ENCODE data around the gene FCAMR.

FCAMR gene

DNA sequence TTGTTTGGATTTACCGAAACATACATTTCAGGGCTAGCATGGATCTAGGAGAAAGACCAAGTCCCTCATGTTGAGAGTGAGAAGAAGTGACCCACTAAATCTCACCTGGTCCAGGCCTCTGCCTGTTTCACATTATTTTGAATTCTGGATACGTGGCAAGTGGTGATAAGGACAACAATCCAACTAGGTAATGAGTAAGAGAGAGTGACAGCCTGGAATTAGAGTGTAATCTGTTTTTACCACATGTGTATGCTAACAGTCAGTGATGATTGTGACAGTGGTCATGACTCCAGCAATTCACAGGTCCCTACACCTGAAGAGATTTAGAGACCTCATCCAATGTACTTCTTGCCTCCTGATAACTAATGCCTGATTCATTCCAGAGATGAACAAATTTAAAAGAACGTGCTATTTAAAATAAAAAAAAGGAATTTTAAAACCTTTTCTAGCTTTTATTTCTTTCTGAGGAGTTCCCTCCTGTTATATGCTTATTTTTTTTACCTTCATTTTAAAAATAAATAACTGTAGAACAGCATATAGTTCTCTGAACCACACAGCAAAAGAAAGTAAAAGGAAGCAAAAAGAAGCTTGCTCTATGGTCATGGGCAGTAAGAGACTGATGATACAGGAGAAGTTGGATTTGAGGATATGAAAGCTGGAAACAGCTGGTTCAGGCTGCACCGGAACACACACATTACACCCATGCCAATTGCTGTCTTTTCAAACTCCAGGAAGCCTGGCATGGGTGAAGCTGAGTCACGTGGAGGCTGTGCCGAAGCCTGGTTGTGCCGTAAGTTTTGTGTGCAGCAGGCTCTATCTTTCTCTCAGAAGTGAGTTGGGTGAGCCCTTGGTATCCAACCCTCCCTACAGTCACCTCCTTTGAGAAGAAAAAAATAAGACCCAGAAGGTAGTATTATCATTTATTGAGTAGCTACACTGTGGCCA lies 47.6 kb upstream of the FCAMR start:
- Histone ChIP-seq H3K4me3 (ENCODE audit: low read depth, low read length) (no peak overlapping the region), H3K9me3 (ENCODE audit: control insufficient read depth, low read length) (no peaks in the 10 kb centered on the region), H3K4me1 (no peaks in the 10 kb centered on the region), H3K36me3 (ENCODE audit: control insufficient read depth, insufficient read depth, low read length) (no peaks in the 10 kb centered on the region), H3K79me2 (no peaks in the 10 kb centered on the region), H3K27me3 (ENCODE audit: control insufficient read depth, insufficient read depth, low read length) (no peaks in the 10 kb centered on the region), H3K27ac (no peak overlapping the region), H3K4me2 (ENCODE audit: low read length) (no peak overlapping the region), H2AFZ (no peak overlapping the region), H3K9ac (no peak overlapping the region)
- TF ChIP-seq, protein P1, sequence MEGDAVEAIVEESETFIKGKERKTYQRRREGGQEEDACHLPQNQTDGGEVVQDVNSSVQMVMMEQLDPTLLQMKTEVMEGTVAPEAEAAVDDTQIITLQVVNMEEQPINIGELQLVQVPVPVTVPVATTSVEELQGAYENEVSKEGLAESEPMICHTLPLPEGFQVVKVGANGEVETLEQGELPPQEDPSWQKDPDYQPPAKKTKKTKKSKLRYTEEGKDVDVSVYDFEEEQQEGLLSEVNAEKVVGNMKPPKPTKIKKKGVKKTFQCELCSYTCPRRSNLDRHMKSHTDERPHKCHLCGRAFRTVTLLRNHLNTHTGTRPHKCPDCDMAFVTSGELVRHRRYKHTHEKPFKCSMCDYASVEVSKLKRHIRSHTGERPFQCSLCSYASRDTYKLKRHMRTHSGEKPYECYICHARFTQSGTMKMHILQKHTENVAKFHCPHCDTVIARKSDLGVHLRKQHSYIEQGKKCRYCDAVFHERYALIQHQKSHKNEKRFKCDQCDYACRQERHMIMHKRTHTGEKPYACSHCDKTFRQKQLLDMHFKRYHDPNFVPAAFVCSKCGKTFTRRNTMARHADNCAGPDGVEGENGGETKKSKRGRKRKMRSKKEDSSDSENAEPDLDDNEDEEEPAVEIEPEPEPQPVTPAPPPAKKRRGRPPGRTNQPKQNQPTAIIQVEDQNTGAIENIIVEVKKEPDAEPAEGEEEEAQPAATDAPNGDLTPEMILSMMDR (IDR thresholded peaks at IDR 0.05), result no peak

- H3K9me3 ChIP-seq (ENCODE audit: control insufficient read depth, low read length), result no peaks in the 10 kb centered on the region
- H3K27me3 ChIP-seq (ENCODE audit: control insufficient read depth, insufficient read depth, low read length), result no peaks in the 10 kb centered on the region
- no peak overlapping the region for H3K9ac ChIP-seq
- no peaks in the 10 kb centered on the region for H3K4me1 ChIP-seq
- H3K27ac ChIP-seq, result no peak overlapping the region
- no peak overlapping the region for H3K4me2 ChIP-seq (ENCODE audit: low read length)
- TF ChIP-seq, protein P1 (IDR thresholded peaks at IDR 0.05), result no peak
- H3K4me3 ChIP-seq (ENCODE audit: low read depth, low read length), result no peak overlapping the region
- H3K79me2 ChIP-seq, result no peaks in the 10 kb centered on the region
- no peak overlapping the region for H2AFZ ChIP-seq
- no peaks in the 10 kb centered on the region for H3K36me3 ChIP-seq (ENCODE audit: control insufficient read depth, insufficient read depth, low read length)
These were observed 45.5 kb upstream of the FCAMR start for GRCh38 chr1:207015791-207016190.

DNA sequence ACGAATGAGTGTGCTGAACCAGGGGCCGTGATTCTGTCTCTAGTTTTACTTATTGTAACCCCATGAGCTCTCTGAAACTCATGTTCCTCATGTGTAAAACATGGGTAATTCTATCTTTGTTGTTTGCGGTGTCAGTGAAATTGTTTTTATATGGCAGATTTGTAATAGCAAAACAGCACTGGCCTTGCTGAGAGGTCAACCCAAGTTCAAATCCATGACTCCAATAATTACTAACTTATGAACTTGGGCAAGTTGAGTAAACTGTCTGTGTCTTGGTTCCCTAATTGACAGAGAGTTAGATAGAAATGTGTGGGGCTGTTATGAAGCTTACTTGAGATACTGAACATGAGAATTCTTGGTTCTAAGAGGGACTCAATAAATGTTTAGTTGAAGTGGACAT lies 44.5 kb upstream of the FCAMR start:
- Histone ChIP-seq H3K4me2 (ENCODE audit: low read length) (no peak overlapping the region), H3K79me2 (no peaks in the 10 kb centered on the region), H3K9me3 (ENCODE audit: control insufficient read depth, low read length) (no peaks in the 10 kb centered on the region), H3K4me3 (ENCODE audit: low read depth, low read length) (no peak overlapping the region), H3K27me3 (ENCODE audit: control insufficient read depth, insufficient read depth, low read length) (no peaks in the 10 kb centered on the region), H2AFZ (no peak overlapping the region), H3K36me3 (ENCODE audit: control insufficient read depth, insufficient read depth, low read length) (no peaks in the 10 kb centered on the region), H3K27ac (no peak overlapping the region), H3K4me1 (no peaks in the 10 kb centered on the region), H3K9ac (no peak overlapping the region)
- TF ChIP-seq, protein P1 (IDR thresholded peaks at IDR 0.05), result no peak

DNA sequence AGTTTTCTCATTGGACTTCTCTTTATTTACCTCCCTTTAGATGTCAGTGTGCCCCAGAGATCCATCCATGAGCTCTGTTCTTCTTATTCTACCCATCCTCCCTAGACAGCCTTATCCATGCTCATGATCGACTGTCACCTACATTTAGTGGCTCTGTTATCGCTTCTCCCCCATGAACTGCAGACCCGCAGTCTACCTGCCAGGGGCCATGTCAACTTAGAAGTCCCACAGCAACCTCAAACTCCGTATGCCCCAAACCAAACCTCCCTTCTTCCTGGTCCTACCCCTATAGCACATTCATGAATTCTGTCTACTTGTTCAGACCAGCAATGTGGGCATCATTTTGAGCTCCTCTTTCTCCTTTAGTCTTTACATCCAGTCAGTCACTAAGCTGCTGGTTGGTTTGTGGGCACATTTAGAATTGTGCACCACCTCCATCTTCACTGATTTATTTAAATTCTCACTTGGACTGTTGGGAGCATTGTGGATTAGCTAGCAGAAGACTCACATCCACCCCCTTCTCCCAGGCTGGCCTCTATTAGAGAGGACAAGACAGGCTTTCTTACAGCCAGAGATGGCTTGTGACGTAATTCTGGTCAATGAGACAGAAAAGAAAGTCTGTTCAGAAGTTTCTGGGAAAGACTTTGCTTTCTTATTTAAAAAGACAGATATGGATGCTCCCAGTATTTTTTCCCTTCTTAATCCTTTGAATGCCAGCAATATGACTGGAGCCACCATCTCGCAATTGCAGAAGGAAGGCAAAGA lies 43.2 kb upstream of the FCAMR start:
- Histone ChIP-seq H3K4me2 (ENCODE audit: low read length) (no peak overlapping the region), H3K27ac (no peak overlapping the region), H3K9me3 (ENCODE audit: control insufficient read depth, low read length) (no peaks in the 10 kb centered on the region), H3K4me3 (ENCODE audit: low read depth, low read length) (no peak overlapping the region), H3K27me3 (ENCODE audit: control insufficient read depth, insufficient read depth, low read length) (no peaks in the 10 kb centered on the region), H3K9ac (no peak overlapping the region), H3K4me1 (no peaks in the 10 kb centered on the region), H3K79me2 (no peaks in the 10 kb centered on the region), H3K36me3 (ENCODE audit: control insufficient read depth, insufficient read depth, low read length) (no peaks in the 10 kb centered on the region), H2AFZ (no peak overlapping the region)
- TF ChIP-seq, protein P1 (IDR thresholded peaks at IDR 0.05), result no peak
